ENCODE data around the gene NDUFB1.

NDUFB1 gene

GRCh38 chr14:92121670-92122350 is at the start of gene NDUFB1, which contains the start of gene CPSF2:
TSS of gene NDUFB1 (minus strand) at chr14:92121706. CDS start at chr14:92117637, 4,069 bp downstream.
TSS of gene CPSF2 (plus strand) at chr14:92121969. CDS start at chr14:92130985, 9,016 bp downstream.
- DNase-seq (ENCODE audit: low read depth, low spot score) = no peak

GRCh38 chr14:92164958-92165357 is 43.5 kb upstream of the NDUFB1 start:
- DNase-seq (ENCODE audit: low read depth, low spot score) = no peak

GRCh38 chr14:92161521-92161920 is 40.0 kb upstream of the NDUFB1 start:
- DNase-seq (ENCODE audit: low read depth, low spot score) = no peak

GRCh38 chr14:92160619-92161018 is 39.1 kb upstream of the NDUFB1 start:
- DNase-seq (ENCODE audit: low read depth, low spot score) = no peak

GRCh38 chr14:92154283-92154942 is 32.9 kb upstream of the NDUFB1 start:
- DNase-seq (ENCODE audit: low read depth, low spot score) = no peak

GRCh38 chr14:92153581-92153980 is 32.1 kb upstream of the NDUFB1 start:
- no peak for DNase-seq (ENCODE audit: low read depth, low spot score)

- DNase-seq (ENCODE audit: low read depth, low spot score) = no peak
Observed at GRCh38 chr14:92144708-92145107, 23.2 kb upstream of the NDUFB1 start.

GRCh38 chr14:92143962-92144361 is 22.5 kb upstream of the NDUFB1 start:
- no peak for DNase-seq (ENCODE audit: low read depth, low spot score)

GRCh38 chr14:92143309-92143708 is 21.8 kb upstream of the NDUFB1 start:
- DNase-seq (ENCODE audit: low read depth, low spot score) = no peak

GRCh38 chr14:92135269-92135668 is 13.8 kb upstream of the NDUFB1 start:
- no peak for DNase-seq (ENCODE audit: low read depth, low spot score)

GRCh38 chr14:92134456-92134855 is 12.9 kb upstream of the NDUFB1 start:
- DNase-seq (ENCODE audit: low read depth, low spot score) = no peak

GRCh38 chr14:92122761-92123160 is 1.3 kb upstream of the NDUFB1 start:
- no peak for DNase-seq (ENCODE audit: low read depth, low spot score)

- DNase-seq (ENCODE audit: low read depth, low spot score) = no peak
Observed at GRCh38 chr14:92122351-92122677, 808 bp upstream of the NDUFB1 start.

- no peak for DNase-seq (ENCODE audit: low read depth, low spot score)
Observed at GRCh38 chr14:92121207-92121669, 268 bp downstream of the NDUFB1 start.

- no peak for DNase-seq (ENCODE audit: low read depth, low spot score)
Observed at GRCh38 chr14:92109490-92109889, 12.0 kb downstream of the NDUFB1 start.

GRCh38 chr14:92108345-92109254 is 12.9 kb downstream of the NDUFB1 start:
- no peak for DNase-seq (ENCODE audit: low read depth, low spot score)

- DNase-seq (ENCODE audit: low read depth, low spot score) = peak; percentile 97
Observed at GRCh38 chr14:92106143-92106926, 15.2 kb downstream of the NDUFB1 start, which contains the start of gene ATXN3. TSS of gene ATXN3 (minus strand) at chr14:92106582. CDS start at chr14:92106552, 30 bp downstream.

GRCh38 chr14:92105893-92106142 is 15.7 kb downstream of the NDUFB1 start:
- no peak for DNase-seq (ENCODE audit: low read depth, low spot score)

- no peak for DNase-seq (ENCODE audit: low read depth, low spot score)
Observed at GRCh38 chr14:92105073-92105892, 16.2 kb downstream of the NDUFB1 start.

- no peak for DNase-seq (ENCODE audit: low read depth, low spot score)
Observed at GRCh38 chr14:92103363-92103989, 18.0 kb downstream of the NDUFB1 start.

Measured in smooth muscle cell of the brain vasculature (primary cell).